Ovary (tissue), 3 donors: ENCODE data around the gene ANKRD1.

Experiments
- POLR2A ChIP-seq: fragments of 450-650 bp; IDR thresholded peaks from one replicate; pipeline ENCODE4 v1.6.1; 2017; ENCODE audit warnings: antibody characterized with exemption, mild to moderate bottlenecking, moderate library complexity
- TF ChIP-seq, protein P1 (sequence below), 3 donors: fragments of 450-650 bp in 2 of 3; fragments of 200-600 bp in 1 of 3; IDR thresholded peaks; one replicate each; pipeline versions ENCODE4 v1.5.1 to v1.8.0; 2016 to 2022; ENCODE audit warnings: antibody characterized with exemption in 3 of 3, mild to moderate bottlenecking in 1 of 3
- donor health status: DM: no; HTN: no; CAD: no.

DNA sequence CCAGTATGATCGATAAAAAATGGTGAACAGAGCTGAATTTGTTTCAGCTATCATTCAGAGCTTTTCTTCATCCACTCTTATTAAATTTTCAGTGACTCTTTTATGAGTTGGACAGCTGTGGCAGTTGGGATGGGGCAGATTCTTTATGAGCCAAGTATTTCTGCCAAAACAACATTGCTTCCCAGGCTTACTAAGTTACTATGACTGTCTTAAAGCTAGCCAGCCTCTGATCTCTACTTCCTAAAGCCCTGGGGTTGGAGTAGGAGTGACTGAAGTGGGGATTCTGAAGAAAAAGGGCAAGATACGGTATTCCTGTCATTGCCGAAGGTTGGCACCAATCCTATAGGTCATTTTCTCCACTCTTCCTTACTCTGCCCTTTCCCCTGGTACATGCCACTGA lies 36.5 kb downstream of the ANKRD1 start:
- no peak for TF ChIP-seq POLR2A
- TF ChIP-seq, protein P1, sequence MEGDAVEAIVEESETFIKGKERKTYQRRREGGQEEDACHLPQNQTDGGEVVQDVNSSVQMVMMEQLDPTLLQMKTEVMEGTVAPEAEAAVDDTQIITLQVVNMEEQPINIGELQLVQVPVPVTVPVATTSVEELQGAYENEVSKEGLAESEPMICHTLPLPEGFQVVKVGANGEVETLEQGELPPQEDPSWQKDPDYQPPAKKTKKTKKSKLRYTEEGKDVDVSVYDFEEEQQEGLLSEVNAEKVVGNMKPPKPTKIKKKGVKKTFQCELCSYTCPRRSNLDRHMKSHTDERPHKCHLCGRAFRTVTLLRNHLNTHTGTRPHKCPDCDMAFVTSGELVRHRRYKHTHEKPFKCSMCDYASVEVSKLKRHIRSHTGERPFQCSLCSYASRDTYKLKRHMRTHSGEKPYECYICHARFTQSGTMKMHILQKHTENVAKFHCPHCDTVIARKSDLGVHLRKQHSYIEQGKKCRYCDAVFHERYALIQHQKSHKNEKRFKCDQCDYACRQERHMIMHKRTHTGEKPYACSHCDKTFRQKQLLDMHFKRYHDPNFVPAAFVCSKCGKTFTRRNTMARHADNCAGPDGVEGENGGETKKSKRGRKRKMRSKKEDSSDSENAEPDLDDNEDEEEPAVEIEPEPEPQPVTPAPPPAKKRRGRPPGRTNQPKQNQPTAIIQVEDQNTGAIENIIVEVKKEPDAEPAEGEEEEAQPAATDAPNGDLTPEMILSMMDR (IDR thresholded peaks at IDR 0.05), result no peak
